Mucosa of gallbladder (tissue), 1 donor: ENCODE data around the gene UVSSA. TPM values are rescaled to one million over a fixed set of nuclear protein-coding genes. Genes with fewer than 3 reads are reported as not detected.
"Not testable (repeated sequence)": the region's sequence is repeated elsewhere in the genome, so short reads cannot be mapped to it uniquely, and the experiment has no call there.

Source experiments
- DNase-seq: peaks from one replicate; pipeline ENCODE4 v3.0.0-alpha.2; 2020; ENCODE audit warnings: low spot score
- total RNA-seq: library from RNA; stranded (reverse); gene quantifications from one replicate; pipeline ENCODE4 v1.2.1, GENCODE V29; 2021
- donor health status: DM: no; HTN: no; CAD: no.

The UVSSA gene
- total RNA-seq, 1 donor from 2014 or later: 41.5 TPM

GRCh38 chr4:1330761-1331590, 16.0 kb upstream of the UVSSA start:
- DNase-seq: no peak

- no peak for DNase-seq
These were observed 15.2 kb upstream of the UVSSA start for GRCh38 chr4:1331591-1332353.

- DNase-seq: no peak
These were observed 14.3 kb upstream of the UVSSA start for GRCh38 chr4:1332686-1333085.

GRCh38 chr4:1333256-1333655, 13.8 kb upstream of the UVSSA start:
- no peak for DNase-seq

- DNase-seq: not testable (repeated sequence)
These were observed 13.0 kb upstream of the UVSSA start for GRCh38 chr4:1333851-1334578.

GRCh38 chr4:1334579-1334895, 12.5 kb upstream of the UVSSA start:
- no peak for DNase-seq

GRCh38 chr4:1335193-1335883, 11.7 kb upstream of the UVSSA start:
- not testable (repeated sequence) for DNase-seq

- no peak for DNase-seq
These were observed 10.9 kb upstream of the UVSSA start for GRCh38 chr4:1336088-1336491.

GRCh38 chr4:1337376-1337831, 9.6 kb upstream of the UVSSA start:
- peak; percentile 34 for DNase-seq

- DNase-seq: no peak
These were observed 8.9 kb upstream of the UVSSA start for GRCh38 chr4:1337951-1338751.

- DNase-seq: no peak
These were observed 8.1 kb upstream of the UVSSA start for GRCh38 chr4:1338752-1339414.

GRCh38 chr4:1339489-1339888, 7.5 kb upstream of the UVSSA start:
- no peak for DNase-seq

GRCh38 chr4:1340181-1340747, 6.7 kb upstream of the UVSSA start:
- no peak for DNase-seq

GRCh38 chr4:1340861-1341260, 6.1 kb upstream of the UVSSA start:
- no peak for DNase-seq

- DNase-seq: no peak
These were observed 5.0 kb upstream of the UVSSA start for GRCh38 chr4:1342003-1342402.

- DNase-seq: no peak
These were observed 2.3 kb upstream of the UVSSA start for GRCh38 chr4:1344696-1345095.

GRCh38 chr4:1345903-1346780, 866 bp upstream of the UVSSA start:
- peak; percentile 30 for DNase-seq

- peak; percentile 71 for DNase-seq
These were observed 429 bp downstream of the UVSSA start for GRCh38 chr4:1347410-1347864.

GRCh38 chr4:1348014-1348513, 1.1 kb downstream of the UVSSA start:
- no peak for DNase-seq
